A549 (cell line): ENCODE data around the gene MEF2A. TPM values are rescaled to one million over a fixed set of nuclear protein-coding genes. Genes with fewer than 3 reads are reported as not detected.

Experiments used
- ATAC-seq, 2 experiments: fragments of 200-7000 bp in 1 of 2; fragments of >200 bp in 1 of 2; cut with Nextera tagmentation in 1 of 2; cut with Tn5 transposase in 1 of 2; 3 replicates each; pipeline versions ENCODE4 v1.8.0 to v1.9.1; 2018 to 2020; ENCODE audit warnings: mild to moderate bottlenecking in 1 of 2, moderate library complexity in 1 of 2
- CTCF ChIA-PET: fragments of 300-600 bp; sonication (Branson Sonifier 250); formaldehyde crosslinking; extraction: SDS; loops from one replicate; lab custom pipeline; 2021; ENCODE audit warnings: antibody characterized with exemption, inconsistent platforms; lab: Yijun Ruan, JAX
- POLR2A ChIA-PET: fragments of 350-600 bp; formaldehyde crosslinking; extraction: SDS; loops from one replicate; lab custom pipeline; 2021; ENCODE audit warnings: antibody characterized with exemption, inconsistent platforms; lab: Yijun Ruan, JAX
- DNase-seq, 2 experiments: peaks; one replicate each; pipeline versions ENCODE4 v3.0.0 to v3.0.0-alpha.2; 2011 to 2016; ENCODE audit warnings: low read depth in 1 of 2, low spot score in 1 of 2
- FAIRE-seq: peaks from 2 replicates; lab custom pipeline; 2011; peaks lifted over from hg19 to GRCh38; lab: Jason Lieb, UNC
- H3K27ac ChIP-seq, 2 experiments: fragments of >200 bp; sonication (Bioruptor Twin); formaldehyde crosslinking; 3 replicates each; pipeline ENCODE4 v1.5.1; 2016 to 2017
- H3K4me1 ChIP-seq: fragments of >200 bp; sonication (Bioruptor Twin); formaldehyde crosslinking; 3 replicates; pipeline ENCODE4 v1.6.1; 2016
- H3K4me2 ChIP-seq: fragments of >200 bp; sonication (Bioruptor Twin); formaldehyde crosslinking; 3 replicates; pipeline ENCODE4 v1.6.1; 2016
- H3K4me3 ChIP-seq: fragments of >200 bp; sonication (Bioruptor Twin); formaldehyde crosslinking; 3 replicates; pipeline ENCODE4 v1.5.1; 2016
- H3K9me3 ChIP-seq: fragments of >200 bp; sonication (Bioruptor Twin); formaldehyde crosslinking; 3 replicates; pipeline ENCODE4 v1.6.1; 2016
- ATOH8 ChIP-seq: fragments of 250-450 bp; sonication (Bioruptor Pico); IDR thresholded peaks from 2 replicates; pipeline ENCODE4 v1.5.0; 2020; ENCODE audit warnings: low read depth, mild to moderate bottlenecking, moderate library complexity
- CBX2 ChIP-seq: fragments of 200-600 bp; sonication (generic); IDR thresholded peaks from 2 replicates; pipeline ENCODE4 v1.6.1; 2016; ENCODE audit warnings: low read depth, mild to moderate bottlenecking, borderline replicate concordance
- CBX8 ChIP-seq: fragments of 200-600 bp; sonication (generic); IDR thresholded peaks from 2 replicates; pipeline ENCODE4 v1.6.1; 2016
- CHD4 ChIP-seq: fragments of 200-600 bp; sonication (generic); IDR thresholded peaks from 2 replicates; pipeline ENCODE4 v1.6.1; 2016; ENCODE audit warnings: antibody characterized with exemption, mild to moderate bottlenecking, borderline replicate concordance
- EHF ChIP-seq: fragments of 250-450 bp; sonication (Bioruptor Pico); IDR thresholded peaks from 2 replicates; pipeline ENCODE4 v1.5.0; 2020; ENCODE audit warnings: mild to moderate bottlenecking
- ELK1 ChIP-seq: fragments of 150-350 bp; IDR thresholded peaks from 2 replicates; pipeline ENCODE4 v1.6.1; 2014; ENCODE audit warnings: low read depth, mild to moderate bottlenecking, low read length
- ESRRA ChIP-seq: fragments of 150-350 bp; IDR thresholded peaks from 2 replicates; pipeline ENCODE4 v1.6.1; 2014; ENCODE audit warnings: mild to moderate bottlenecking, low read length, borderline replicate concordance
- HES2 ChIP-seq: fragments of >200 bp; sonication (Bioruptor Twin); formaldehyde crosslinking; IDR thresholded peaks from 2 replicates; pipeline ENCODE4 v1.6.1; 2016
- HOXB13 ChIP-seq: fragments of 250-450 bp; sonication (Bioruptor Pico); IDR thresholded peaks from 2 replicates; pipeline ENCODE4 v1.5.0; 2020; ENCODE audit warnings: low read depth, mild to moderate bottlenecking, moderate library complexity
- JUN ChIP-seq, 2 experiments: fragments of >200 bp; sonication (Bioruptor Twin); formaldehyde crosslinking; IDR thresholded peaks; 2 replicates in 1 of 2; 3 replicates in 1 of 2; pipeline ENCODE4 v1.6.1; 2016 to 2017
- MAZ ChIP-seq: fragments of 150-350 bp; IDR thresholded peaks from 2 replicates; pipeline ENCODE4 v1.6.1; 2014; ENCODE audit warnings: antibody characterized with exemption, low read depth, low read length, borderline replicate concordance
- NPAS2 ChIP-seq: fragments of 250-450 bp; sonication (Bioruptor Pico); IDR thresholded peaks from 2 replicates; pipeline ENCODE4 v1.8.0; 2022; ENCODE audit warnings: mild to moderate bottlenecking, moderate library complexity, borderline replicate concordance
- POLR2A ChIP-seq: IDR thresholded peaks from 2 replicates; pipeline ENCODE4 v1.6.1; 2012; ENCODE audit warnings: mild to moderate bottlenecking, low read length
- POLR2AphosphoS2 ChIP-seq: conservative IDR thresholded peaks from 2 replicates; pipeline ENCODE4 v1.6.1; 2012; ENCODE audit warnings: low read length, improper control_type of control experiment, inconsistent platforms
- RAD21 ChIP-seq, 2 experiments: fragments of >200 bp in 1 of 2; sonication (Bioruptor Twin) in 1 of 2; formaldehyde crosslinking in 1 of 2; IDR thresholded peaks in 1 of 2; conservative IDR thresholded peaks in 1 of 2; 2 replicates in 1 of 2; 3 replicates in 1 of 2; pipeline ENCODE4 v1.6.1; 2012 to 2018; ENCODE audit warnings: inconsistent platforms in 1 of 2
- RFX5 ChIP-seq: fragments of 450-650 bp; IDR thresholded peaks from 2 replicates; pipeline ENCODE4 v1.7.1; 2014; ENCODE audit warnings: antibody characterized with exemption, mild to moderate bottlenecking, moderate library complexity
- SMC3 ChIP-seq: fragments of >200 bp; sonication (Bioruptor Twin); formaldehyde crosslinking; IDR thresholded peaks from 3 replicates; pipeline ENCODE4 v1.6.1; 2018; ENCODE audit warnings: inconsistent platforms
- WGBS: methylation state at CpG from one replicate; pipeline ENCODE4 v1.1.6; 2017; ENCODE audit errors: missing lambda C conversion rate; 5-methylcytosine and 5-hydroxymethylcytosine counted together
- polyA plus RNA-seq, 4 experiments: library from polyadenylated mRNA; depleted of rRNA in 3 of 4; stranded (reverse); fragments of >200 nt; fragmentation: RNase III in 1 of 4; extraction: RNeasy Plus Mini Kit Qiagen cat#74134 plus additional on column Dnase treatment in 1 of 4; gene quantifications; 2 replicates in 3 of 4; 3 replicates in 1 of 4; pipeline ENCODE4 v1.2.3, GENCODE V29; 2011 to 2017

The MEF2A gene
- polyA plus RNA-seq, 2 of the 4 experiments (the other 2 are of a cell fraction), result 15.0 to 43.4 TPM

- Histone ChIP-seq H3K9me3 (no peaks in the 10 kb centered on the region), H3K4me2 (no peak overlapping the region), H3K4me3 (no peak overlapping the region), H3K4me1 (peaks cover 15% of the 10 kb centered on the region; the same call in 2 of the 3 replicates), H3K27ac (no peak overlapping the region)
- ChIA-PET CTCF (interaction anchor here (3.4 to 9.1 kb wide), 3 partner anchors 44 to 439 kb away, joined by 10 to 72 read pairs (median 29); no protein-coding TSS in a partner anchor), POLR2A (no interaction called here)
- FAIRE-seq, result no peak
- DNase-seq, result no peak
- WGBS, result 93% methylated on average over 5 of the region's 5 CpGs
- TF ChIP-seq POLR2A, result no peak
- ATAC-seq, result no peak
These were observed 145.8 kb downstream of the MEF2A start for GRCh38 chr15:99711625-99712024.

GRCh38 chr15:99712415-99712814, 146.6 kb downstream of the MEF2A start:
- no peaks in the 10 kb centered on the region for H3K9me3 ChIP-seq
- H3K27ac ChIP-seq, result no peak overlapping the region
- FAIRE-seq (no peak), DNase-seq (no peak), ATAC-seq (no peak)
- H3K4me1 ChIP-seq, result peaks cover 15% of the 10 kb centered on the region; the same call in 2 of the 3 replicates
- ChIA-PET POLR2A (no interaction called here), CTCF (interaction anchor here (0.7 to 9.1 kb wide), 5 partner anchors 9 to 440 kb away, joined by 3 to 78 read pairs (median 13); no protein-coding TSS in a partner anchor)
- no peak for TF ChIP-seq HOXB13 (CRISPR knock-in tag)
- TF ChIP-seq SMC3, result no peak
- TF ChIP-seq POLR2AphosphoS2, result no peak
- TF ChIP-seq ESRRA, result no peak
- no peak for TF ChIP-seq CBX8
- no peak for TF ChIP-seq CHD4
- no peak for TF ChIP-seq RAD21 (conservative IDR thresholded peaks at IDR 0.05 in 1 of 2, IDR thresholded peaks at IDR 0.05 in 1 of 2)
- TF ChIP-seq MAZ, result no peak
- no peak for TF ChIP-seq CBX2
- TF ChIP-seq NPAS2 (CRISPR knock-in tag), result no peak
- no peak for TF ChIP-seq RFX5
- no peak for TF ChIP-seq ELK1
- no peak for TF ChIP-seq HES2
- no peak for TF ChIP-seq EHF (CRISPR knock-in tag)
- H3K4me3 ChIP-seq, result no peak overlapping the region
- 93% methylated on average over 15 of the region's 18 CpGs for WGBS
- no peak overlapping the region for H3K4me2 ChIP-seq

- no peak overlapping the region for H3K27ac ChIP-seq
- no peak overlapping the region for H3K4me2 ChIP-seq
- ChIA-PET POLR2A (interaction anchor here (1.3 kb wide), 1 partner anchor 17 kb away, joined by 5 read pairs; the partner anchor contains the start of gene LYSMD4), CTCF (interaction anchor here (0.8 to 7.9 kb wide), 7 partner anchors 9 to 444 kb away, joined by 3 to 78 read pairs (median 9); no protein-coding TSS in a partner anchor)
- H3K4me3 ChIP-seq, result no peak overlapping the region
- ATAC-seq (no peak), DNase-seq (no peak), FAIRE-seq (no peak)
- H3K4me1 ChIP-seq, result no peaks in the 10 kb centered on the region
- H3K9me3 ChIP-seq, result no peaks in the 10 kb centered on the region
- TF ChIP-seq ATOH8 (no peak), JUN (IDR thresholded peaks at IDR 0.05) (no peak)
- WGBS, result 91% methylated on average over 10 of the region's 10 CpGs
These were observed 150.8 kb downstream of the MEF2A start for GRCh38 chr15:99716540-99717095.
